SU-DHL-6 (cell line): Measurements from ENCODE around the gene RASA3.

ENCODE experiments used
- CTCF ChIP-seq: fragments of 200-600 bp; sonication (generic); IDR thresholded peaks from one replicate; pipeline ENCODE4 v1.5.1; 2017; ENCODE audit warnings: antibody characterized with exemption, mild to moderate bottlenecking, low read length, moderate library complexity; ENCODE audit not compliant: insufficient read depth, poor library complexity, severe bottlenecking
- EZH2phosphoT487 ChIP-seq: fragments of 200-600 bp; sonication (generic), shearing (Covaris generic); conservative IDR thresholded peaks from 2 replicates; pipeline ENCODE4 v1.6.1; 2018; ENCODE audit warnings: mild to moderate bottlenecking, antibody characterized with exemption, low read length, moderate library complexity, mixed read lengths

GRCh38 chr13:114053026-114053425 lies 79.4 kb downstream of the RASA3 start:
- TF ChIP-seq CTCF (no peak), EZH2phosphoT487 (no peak)
